ENCODE data around the gene BBS2. TPM values are rescaled to one million over a fixed set of nuclear protein-coding genes. Genes with fewer than 3 reads are reported as not detected.
A peak's percentile ranks its signal among the peaks of the same experiment; 100 is the strongest.

Gene BBS2
- total and polyA plus RNA-seq, 9 of the 15 experiments (the other 6 are each of a cell fraction or from before 2014, with no cell fraction given) = 4.2 to 22.7 (median 10.2) TPM

DNA sequence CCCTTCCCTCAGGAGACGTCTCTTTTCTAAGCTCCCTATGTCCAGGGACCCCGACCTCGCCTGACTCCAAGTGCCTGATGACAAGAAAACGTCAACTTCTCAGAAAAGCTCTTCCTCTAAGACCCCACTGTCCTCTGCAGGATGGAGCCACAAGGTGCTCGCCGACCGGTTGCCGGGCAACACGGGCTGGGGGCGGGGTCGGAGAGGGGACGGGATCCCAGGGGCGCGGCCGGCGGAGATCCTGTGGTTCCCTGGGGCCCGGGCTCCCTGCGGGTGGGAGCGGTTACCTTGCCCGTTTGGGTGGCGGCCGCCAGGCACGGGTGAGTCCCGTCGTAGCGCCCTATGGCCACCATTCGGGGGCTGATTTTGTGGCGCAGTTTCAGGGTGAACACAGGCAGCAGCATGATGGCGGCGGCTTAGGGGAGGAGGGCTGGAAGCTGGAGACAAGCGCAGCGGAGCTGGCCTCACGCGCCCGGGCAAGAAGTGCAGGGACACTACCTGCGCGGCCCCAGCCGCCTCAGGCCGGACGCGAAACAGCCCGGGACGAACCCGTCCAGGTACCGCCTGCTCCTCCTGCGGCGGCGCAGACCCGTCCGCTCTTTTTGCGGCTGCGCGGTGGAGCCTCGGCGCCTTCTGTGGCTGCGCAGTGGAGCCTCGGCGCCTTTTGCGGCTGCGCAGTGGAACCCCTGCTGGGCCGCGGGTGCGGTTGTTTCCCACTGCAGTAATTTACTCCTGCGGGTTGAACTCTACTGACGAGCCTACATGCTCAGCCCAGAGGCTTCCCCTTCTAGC, at the start of gene BBS2 (continued):
- TF ChIP-seq, protein P1, sequence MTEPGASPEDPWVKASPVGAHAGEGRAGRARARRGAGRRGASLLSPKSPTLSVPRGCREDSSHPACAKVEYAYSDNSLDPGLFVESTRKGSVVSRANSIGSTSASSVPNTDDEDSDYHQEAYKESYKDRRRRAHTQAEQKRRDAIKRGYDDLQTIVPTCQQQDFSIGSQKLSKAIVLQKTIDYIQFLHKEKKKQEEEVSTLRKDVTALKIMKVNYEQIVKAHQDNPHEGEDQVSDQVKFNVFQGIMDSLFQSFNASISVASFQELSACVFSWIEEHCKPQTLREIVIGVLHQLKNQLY (CRISPR knock-in tag; conservative IDR thresholded peaks at IDR 0.05) = no peak
- TF ChIP-seq POLR2A (conservative IDR thresholded peaks at IDR 0.05) (peak; percentile 71), SAP30 (IDR thresholded peaks at IDR 0.05; ENCODE audit: borderline replicate concordance, insufficient read depth, low read depth, low read length, poor library complexity, severe bottlenecking) (peak; percentile 51), SRSF9 (IDR thresholded peaks at IDR 0.05; ENCODE audit: borderline replicate concordance, low read depth, low read length) (no peak), GTF2A2 (tag; IDR thresholded peaks at IDR 0.05) (no peak), GABPB2 (CRISPR knock-in tag; conservative IDR thresholded peaks at IDR 0.05) (no peak), FUS (optimal IDR thresholded peaks at IDR 0.05; ENCODE audit: low read depth, low read length) (no peak), ZNF354B (CRISPR knock-in tag; IDR thresholded peaks at IDR 0.05) (no peak), CAMTA2 (CRISPR knock-in tag; conservative IDR thresholded peaks at IDR 0.05) (no peak), IRF9 (tag; IDR thresholded peaks at IDR 0.05) (no peak), BCOR (IDR thresholded peaks at IDR 0.05) (no peak), ZNF24 (IDR thresholded peaks at IDR 0.05) (no peak), ZNF766 (CRISPR knock-in tag; conservative IDR thresholded peaks at IDR 0.05) (no peak), BRCA1 (IDR thresholded peaks at IDR 0.05) (no peak), BRCA1 (CRISPR knock-in tag; IDR thresholded peaks at IDR 0.05) (no peak), TAF7 (tag; IDR thresholded peaks at IDR 0.05) (no peak), ILF3 (IDR thresholded peaks at IDR 0.05; ENCODE audit: borderline replicate concordance) (no peak), PHTF2 (CRISPR knock-in tag; IDR thresholded peaks at IDR 0.05) (no peak), KLF6 (CRISPR knock-in tag; IDR thresholded peaks at IDR 0.05; ENCODE audit: borderline replicate concordance) (no peak), NR3C1 (CRISPR knock-in tag; IDR thresholded peaks at IDR 0.05) (no peak), MTA1 (IDR thresholded peaks at IDR 0.05; ENCODE audit: borderline replicate concordance) (no peak), SMAD2 (IDR thresholded peaks at IDR 0.05; ENCODE audit: low read depth, low read length) (no peak), GTF2F1 (IDR thresholded peaks at IDR 0.05; ENCODE audit: low read depth, low read length) (no peak), ZNF583 (CRISPR knock-in tag; IDR thresholded peaks at IDR 0.05) (0 out of 2 replicates have a peak, but pooled peaks have one; percentile 49), ELF4 (CRISPR knock-in tag; IDR thresholded peaks at IDR 0.05) (no peak), CREM (IDR thresholded peaks at IDR 0.05; ENCODE audit: low read depth) (peak; percentile 23; the same call in 1 of the 2 replicates)
- TF ChIP-seq, protein P2, sequence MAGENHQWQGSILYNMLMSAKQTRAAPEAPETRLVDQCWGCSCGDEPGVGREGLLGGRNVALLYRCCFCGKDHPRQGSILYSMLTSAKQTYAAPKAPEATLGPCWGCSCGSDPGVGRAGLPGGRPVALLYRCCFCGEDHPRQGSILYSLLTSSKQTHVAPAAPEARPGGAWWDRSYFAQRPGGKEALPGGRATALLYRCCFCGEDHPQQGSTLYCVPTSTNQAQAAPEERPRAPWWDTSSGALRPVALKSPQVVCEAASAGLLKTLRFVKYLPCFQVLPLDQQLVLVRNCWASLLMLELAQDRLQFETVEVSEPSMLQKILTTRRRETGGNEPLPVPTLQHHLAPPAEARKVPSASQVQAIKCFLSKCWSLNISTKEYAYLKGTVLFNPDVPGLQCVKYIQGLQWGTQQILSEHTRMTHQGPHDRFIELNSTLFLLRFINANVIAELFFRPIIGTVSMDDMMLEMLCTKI (IDR thresholded peaks at IDR 0.05; ENCODE audit: partially characterized antibody) = no peak
- TF ChIP-seq, protein P3, sequence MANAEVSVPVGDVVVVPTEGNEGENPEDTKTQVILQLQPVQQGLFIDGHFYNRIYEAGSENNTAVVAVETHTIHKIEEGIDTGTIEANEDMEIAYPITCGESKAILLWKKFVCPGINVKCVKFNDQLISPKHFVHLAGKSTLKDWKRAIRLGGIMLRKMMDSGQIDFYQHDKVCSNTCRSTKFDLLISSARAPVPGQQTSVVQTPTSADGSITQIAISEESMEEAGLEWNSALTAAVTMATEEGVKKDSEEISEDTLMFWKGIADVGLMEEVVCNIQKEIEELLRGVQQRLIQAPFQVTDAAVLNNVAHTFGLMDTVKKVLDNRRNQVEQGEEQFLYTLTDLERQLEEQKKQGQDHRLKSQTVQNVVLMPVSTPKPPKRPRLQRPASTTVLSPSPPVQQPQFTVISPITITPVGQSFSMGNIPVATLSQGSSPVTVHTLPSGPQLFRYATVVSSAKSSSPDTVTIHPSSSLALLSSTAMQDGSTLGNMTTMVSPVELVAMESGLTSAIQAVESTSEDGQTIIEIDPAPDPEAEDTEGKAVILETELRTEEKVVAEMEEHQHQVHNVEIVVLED (CRISPR knock-in tag; IDR thresholded peaks at IDR 0.05) = no peak

All from K562 (cell line).